Astrocyte (in vitro differentiated cells and primary cell): ENCODE data around the gene RFTN1. TPM values are rescaled to one million over a fixed set of nuclear protein-coding genes. Genes with fewer than 3 reads are reported as not detected.

Experiments used
- DNase-seq: peaks from one replicate; pipeline ENCODE4 v3.0.0-alpha.2; 2010; ENCODE audit warnings: low read depth
- FAIRE-seq: peaks from 2 replicates; lab custom pipeline; 2011; peaks lifted over from hg19 to GRCh38; lab: Jason Lieb, UNC
- H2AFZ ChIP-seq: 2 replicates; pipeline ENCODE4 v1.6.0; 2012; ENCODE audit warnings: low read depth, low read length, inconsistent platforms
- H3K27ac ChIP-seq: 2 replicates; pipeline ENCODE4 v1.5.1; 2011; ENCODE audit warnings: low read depth, low read length, inconsistent platforms
- H3K27me3 ChIP-seq: 2 replicates; pipeline ENCODE4 v1.6.0; 2011; ENCODE audit warnings: low read length, inconsistent platforms; ENCODE audit not compliant: insufficient read depth
- H3K36me3 ChIP-seq: 2 replicates; pipeline ENCODE4 v1.5.1; 2011; ENCODE audit warnings: low read length, inconsistent platforms; ENCODE audit not compliant: insufficient read depth
- H3K4me1 ChIP-seq: 2 replicates; pipeline ENCODE4 v1.5.1; 2011; ENCODE audit warnings: low read length, inconsistent platforms; ENCODE audit not compliant: insufficient read depth
- H3K4me2 ChIP-seq: 2 replicates; pipeline ENCODE4 v1.6.0; 2012; ENCODE audit warnings: low read length, inconsistent platforms
- H3K4me3 ChIP-seq: 2 replicates; pipeline ENCODE4 v1.5.1; 2011; ENCODE audit warnings: low read depth, mild to moderate bottlenecking, low read length, inconsistent platforms; ENCODE audit not compliant: insufficient read depth
- H3K79me2 ChIP-seq: 2 replicates; pipeline ENCODE4 v1.6.0; 2012; ENCODE audit warnings: mild to moderate bottlenecking, low read length, inconsistent platforms; ENCODE audit not compliant: insufficient read depth
- H3K9ac ChIP-seq: 2 replicates; pipeline ENCODE4 v1.6.0; 2012; ENCODE audit warnings: mild to moderate bottlenecking, low read length, inconsistent platforms
- H3K9me3 ChIP-seq: 2 replicates; pipeline ENCODE4 v1.5.1; 2012; ENCODE audit warnings: low read depth, mild to moderate bottlenecking, low read length, inconsistent platforms; ENCODE audit not compliant: insufficient read depth
- H4K20me1 ChIP-seq: 2 replicates; pipeline ENCODE4 v1.6.0; 2012; ENCODE audit warnings: low read length, inconsistent platforms; ENCODE audit not compliant: insufficient read depth
- H3K27ac Mint-ChIP-seq: one replicate; pipeline ENCODE4 v1.8.0; 2021; ENCODE audit warnings: mild to moderate bottlenecking, mixed read lengths; ENCODE audit not compliant: unreplicated experiment
- H3K27me3 Mint-ChIP-seq: one replicate; pipeline ENCODE4 v1.8.0; 2021; ENCODE audit warnings: low read depth, mixed read lengths; ENCODE audit not compliant: unreplicated experiment
- H3K36me3 Mint-ChIP-seq: one replicate; pipeline ENCODE4 v1.8.0; 2021; ENCODE audit warnings: low read depth, mixed read lengths; ENCODE audit not compliant: unreplicated experiment
- H3K4me1 Mint-ChIP-seq: one replicate; pipeline ENCODE4 v1.8.0; 2021; ENCODE audit warnings: low read depth, mixed read lengths; ENCODE audit not compliant: unreplicated experiment
- H3K4me3 Mint-ChIP-seq: one replicate; pipeline ENCODE4 v1.8.0; 2021; ENCODE audit warnings: mild to moderate bottlenecking, moderate library complexity, mixed read lengths; ENCODE audit not compliant: unreplicated experiment
- H3K9me3 Mint-ChIP-seq: one replicate; pipeline ENCODE4 v1.8.0; 2021; ENCODE audit warnings: mild to moderate bottlenecking, mixed read lengths; ENCODE audit not compliant: unreplicated experiment
- EZH2 ChIP-seq: IDR thresholded peaks from 2 replicates; pipeline ENCODE4 v1.6.1; 2012; ENCODE audit warnings: mild to moderate bottlenecking, low read length, inconsistent platforms; ENCODE audit not compliant: insufficient read depth
- total RNA-seq: library from RNA; stranded (reverse); gene quantifications from 2 replicates; pipeline ENCODE4 v1.2.1, GENCODE V29; 2021
- TF ChIP-seq, protein P1 (sequence below): IDR thresholded peaks from 2 replicates; pipeline ENCODE4 v1.5.1; 2011; ENCODE audit warnings: low read depth, mild to moderate bottlenecking, inconsistent platforms, low read length, moderate library complexity; ENCODE audit not compliant: insufficient read depth

The RFTN1 gene
- total RNA-seq, 1 donor from 2014 or later = 49.5 TPM

DNA sequence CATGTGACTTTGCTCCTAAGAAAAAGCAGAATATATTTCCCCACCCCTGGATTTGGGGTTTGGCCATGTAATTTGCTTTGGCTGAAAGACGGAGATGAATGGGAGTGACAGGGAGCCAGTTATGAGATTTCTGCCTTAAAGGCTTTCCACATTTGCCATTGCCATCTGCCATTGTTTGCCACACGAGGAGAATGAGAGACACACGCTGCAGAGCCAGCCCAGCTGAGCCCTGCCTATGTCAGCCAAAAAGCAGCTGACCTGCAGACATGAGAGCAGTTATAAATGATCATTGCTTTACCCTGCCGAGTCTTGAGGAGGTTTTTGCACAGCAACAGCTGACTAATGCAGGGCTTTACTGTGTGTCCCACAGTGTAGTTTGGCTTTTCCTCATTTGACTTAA lies 40.6 kb upstream of the RFTN1 start:
- no peaks in the 10 kb centered on the region for H3K79me2 ChIP-seq
- no peak overlapping the region for H3K27ac ChIP-seq
- H3K27me3 ChIP-seq = no peaks in the 10 kb centered on the region
- Mint-ChIP-seq H3K36me3 (no peaks in the 10 kb centered on the region), H3K27me3 (no peaks in the 10 kb centered on the region), H3K4me1 (peaks cover 9% of the 10 kb centered on the region), H3K27ac (no peak overlapping the region), H3K9me3 (peaks cover 6% of the 10 kb centered on the region), H3K4me3 (no peak overlapping the region)
- no peak overlapping the region for H3K4me3 ChIP-seq
- H3K4me1 ChIP-seq = peaks cover 6% of the 10 kb centered on the region
- no peak overlapping the region for H3K9ac ChIP-seq
- no peaks in the 10 kb centered on the region for H3K36me3 ChIP-seq
- no peaks in the 10 kb centered on the region for H4K20me1 ChIP-seq
- no peak overlapping the region for H3K4me2 ChIP-seq
- DNase-seq (no peak), FAIRE-seq (no peak)
- TF ChIP-seq EZH2 = no peak
- TF ChIP-seq, protein P1, sequence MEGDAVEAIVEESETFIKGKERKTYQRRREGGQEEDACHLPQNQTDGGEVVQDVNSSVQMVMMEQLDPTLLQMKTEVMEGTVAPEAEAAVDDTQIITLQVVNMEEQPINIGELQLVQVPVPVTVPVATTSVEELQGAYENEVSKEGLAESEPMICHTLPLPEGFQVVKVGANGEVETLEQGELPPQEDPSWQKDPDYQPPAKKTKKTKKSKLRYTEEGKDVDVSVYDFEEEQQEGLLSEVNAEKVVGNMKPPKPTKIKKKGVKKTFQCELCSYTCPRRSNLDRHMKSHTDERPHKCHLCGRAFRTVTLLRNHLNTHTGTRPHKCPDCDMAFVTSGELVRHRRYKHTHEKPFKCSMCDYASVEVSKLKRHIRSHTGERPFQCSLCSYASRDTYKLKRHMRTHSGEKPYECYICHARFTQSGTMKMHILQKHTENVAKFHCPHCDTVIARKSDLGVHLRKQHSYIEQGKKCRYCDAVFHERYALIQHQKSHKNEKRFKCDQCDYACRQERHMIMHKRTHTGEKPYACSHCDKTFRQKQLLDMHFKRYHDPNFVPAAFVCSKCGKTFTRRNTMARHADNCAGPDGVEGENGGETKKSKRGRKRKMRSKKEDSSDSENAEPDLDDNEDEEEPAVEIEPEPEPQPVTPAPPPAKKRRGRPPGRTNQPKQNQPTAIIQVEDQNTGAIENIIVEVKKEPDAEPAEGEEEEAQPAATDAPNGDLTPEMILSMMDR = no peak
- no peaks in the 10 kb centered on the region for H3K9me3 ChIP-seq
- no peak overlapping the region for H2AFZ ChIP-seq

DNA sequence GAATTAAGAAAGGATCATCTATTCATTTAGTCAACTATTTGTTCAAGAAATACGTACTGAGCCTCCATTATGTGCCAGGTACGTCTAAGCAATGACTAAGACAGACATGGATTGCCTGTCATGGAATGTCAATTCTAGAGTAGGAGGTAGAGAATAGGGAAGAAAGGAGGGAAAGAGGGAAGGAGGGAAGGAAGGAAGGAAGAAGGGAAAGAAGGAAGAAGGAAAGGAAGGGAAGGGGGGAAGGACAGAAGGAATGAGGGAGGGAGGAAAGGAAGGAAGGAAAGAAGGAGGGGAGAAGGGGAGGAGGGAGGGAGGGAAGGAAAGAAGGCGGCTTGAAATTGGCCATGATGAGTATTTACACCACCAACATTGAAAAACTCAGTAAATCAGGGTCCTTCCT lies 39.3 kb upstream of the RFTN1 start:
- H3K79me2 ChIP-seq = no peaks in the 10 kb centered on the region
- Mint-ChIP-seq H3K9me3 (peaks cover 9% of the 10 kb centered on the region), H3K27ac (no peak overlapping the region), H3K36me3 (no peaks in the 10 kb centered on the region), H3K4me1 (peaks cover 14% of the 10 kb centered on the region), H3K27me3 (no peaks in the 10 kb centered on the region), H3K4me3 (no peak overlapping the region)
- no peak overlapping the region for H3K27ac ChIP-seq
- H2AFZ ChIP-seq = no peak overlapping the region
- no peaks in the 10 kb centered on the region for H3K27me3 ChIP-seq
- H3K36me3 ChIP-seq = no peaks in the 10 kb centered on the region
- peaks cover 6% of the 10 kb centered on the region for H3K4me1 ChIP-seq
- TF ChIP-seq EZH2 = no peak
- TF ChIP-seq, protein P1 = no peak
- no peak overlapping the region for H3K4me3 ChIP-seq
- H4K20me1 ChIP-seq = no peaks in the 10 kb centered on the region
- H3K9ac ChIP-seq = no peak overlapping the region
- no peak for FAIRE-seq
- H3K9me3 ChIP-seq = no peaks in the 10 kb centered on the region
- no peak for DNase-seq
- no peak overlapping the region for H3K4me2 ChIP-seq

DNA sequence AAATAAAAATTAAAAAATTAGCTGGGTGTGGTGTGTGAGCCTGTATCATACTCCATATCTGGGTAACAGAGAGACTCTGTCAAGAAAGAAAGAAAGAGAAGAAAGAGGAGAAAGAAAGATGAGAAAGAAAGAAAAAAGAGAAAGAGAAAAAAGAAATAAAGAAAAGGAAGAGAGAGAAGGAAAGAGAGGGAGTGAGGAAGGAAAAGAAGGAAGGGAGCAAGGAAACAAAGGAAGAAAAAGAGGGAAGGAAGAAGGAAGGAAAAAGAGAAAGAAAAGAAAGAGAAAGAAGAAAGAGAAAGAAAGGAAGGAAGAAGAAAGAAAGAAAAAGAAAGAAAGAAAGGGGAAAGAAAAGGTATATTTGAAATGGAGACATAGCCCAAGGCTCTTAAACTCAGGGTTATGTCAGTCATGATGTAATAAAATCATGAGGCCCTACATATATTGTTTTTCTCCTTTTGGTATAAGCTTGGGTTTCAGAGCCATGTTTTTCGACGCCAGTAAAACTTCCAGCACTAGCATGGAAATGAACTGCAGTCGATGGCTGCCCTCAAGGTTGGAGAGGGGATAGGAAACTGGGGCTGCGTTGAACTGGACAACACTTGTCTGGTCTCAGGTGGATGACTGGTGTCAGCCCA lies 38.0 kb upstream of the RFTN1 start:
- Mint-ChIP-seq H3K27me3 (no peaks in the 10 kb centered on the region), H3K4me1 (peaks cover 14% of the 10 kb centered on the region), H3K9me3 (peaks cover 9% of the 10 kb centered on the region), H3K4me3 (no peak overlapping the region), H3K36me3 (no peaks in the 10 kb centered on the region), H3K27ac (peak overlapping the region; percentile 94)
- Histone ChIP-seq H3K79me2 (no peaks in the 10 kb centered on the region), H3K4me3 (no peak overlapping the region), H3K9ac (no peak overlapping the region), H3K36me3 (no peaks in the 10 kb centered on the region), H3K4me2 (no peak overlapping the region), H3K27me3 (no peaks in the 10 kb centered on the region), H3K4me1 (peaks cover 6% of the 10 kb centered on the region), H2AFZ (no peak overlapping the region), H3K9me3 (no peaks in the 10 kb centered on the region), H3K27ac (no peak overlapping the region), H4K20me1 (no peaks in the 10 kb centered on the region)
- DNase-seq = no peak
- TF ChIP-seq EZH2 = no peak
- TF ChIP-seq, protein P1 = no peak
- FAIRE-seq = no peak
